A549 (cell line): Measurements from ENCODE around the gene SLC2A2. TPM values are rescaled to one million over a fixed set of nuclear protein-coding genes. Genes with fewer than 3 reads are reported as not detected.

Experiments used
- ATAC-seq, 2 experiments: fragments of 200-7000 bp in 1 of 2; fragments of >200 bp in 1 of 2; cut with Nextera tagmentation in 1 of 2; cut with Tn5 transposase in 1 of 2; 3 replicates each; pipeline versions ENCODE4 v1.8.0 to v1.9.1; 2018 to 2020; ENCODE audit warnings: mild to moderate bottlenecking in 1 of 2, moderate library complexity in 1 of 2
- CTCF ChIA-PET: fragments of 300-600 bp; sonication (Branson Sonifier 250); formaldehyde crosslinking; extraction: SDS; loops from one replicate; lab custom pipeline; 2021; ENCODE audit warnings: antibody characterized with exemption, inconsistent platforms; lab: Yijun Ruan, JAX
- POLR2A ChIA-PET: fragments of 350-600 bp; formaldehyde crosslinking; extraction: SDS; loops from one replicate; lab custom pipeline; 2021; ENCODE audit warnings: antibody characterized with exemption, inconsistent platforms; lab: Yijun Ruan, JAX
- DNase-seq, 2 experiments: peaks; one replicate each; pipeline versions ENCODE4 v3.0.0 to v3.0.0-alpha.2; 2011 to 2016; ENCODE audit warnings: low read depth in 1 of 2, low spot score in 1 of 2
- FAIRE-seq: peaks from 2 replicates; lab custom pipeline; 2011; peaks lifted over from hg19 to GRCh38; lab: Jason Lieb, UNC
- H3K27ac ChIP-seq, 2 experiments: fragments of >200 bp; sonication (Bioruptor Twin); formaldehyde crosslinking; 3 replicates each; pipeline ENCODE4 v1.5.1; 2016 to 2017
- H3K4me1 ChIP-seq: fragments of >200 bp; sonication (Bioruptor Twin); formaldehyde crosslinking; 3 replicates; pipeline ENCODE4 v1.6.1; 2016
- H3K4me2 ChIP-seq: fragments of >200 bp; sonication (Bioruptor Twin); formaldehyde crosslinking; 3 replicates; pipeline ENCODE4 v1.6.1; 2016
- H3K4me3 ChIP-seq: fragments of >200 bp; sonication (Bioruptor Twin); formaldehyde crosslinking; 3 replicates; pipeline ENCODE4 v1.5.1; 2016
- H3K9me3 ChIP-seq: fragments of >200 bp; sonication (Bioruptor Twin); formaldehyde crosslinking; 3 replicates; pipeline ENCODE4 v1.6.1; 2016
- BHLHE40 ChIP-seq: IDR thresholded peaks from 2 replicates; pipeline ENCODE4 v1.6.1; 2012; ENCODE audit warnings: low read depth, low read length, inconsistent platforms
- CBX8 ChIP-seq: fragments of 200-600 bp; sonication (generic); IDR thresholded peaks from 2 replicates; pipeline ENCODE4 v1.6.1; 2016
- CEBPB ChIP-seq, 2 experiments: fragments of >200 bp in 1 of 2; sonication (Bioruptor Twin) in 1 of 2; formaldehyde crosslinking in 1 of 2; IDR thresholded peaks; 2 replicates each; pipeline ENCODE4 v1.6.1; 2012 to 2016
- CHD4 ChIP-seq: fragments of 200-600 bp; sonication (generic); IDR thresholded peaks from 2 replicates; pipeline ENCODE4 v1.6.1; 2016; ENCODE audit warnings: antibody characterized with exemption, mild to moderate bottlenecking, borderline replicate concordance
- CTCF ChIP-seq: fragments of >200 bp; sonication (Bioruptor Twin); formaldehyde crosslinking; IDR thresholded peaks from 3 replicates; pipeline ENCODE4 v1.5.1; 2016
- FOSB ChIP-seq: fragments of 250-450 bp; sonication (Bioruptor Pico); IDR thresholded peaks from 2 replicates; pipeline ENCODE4 v1.5.0; 2020; ENCODE audit warnings: mild to moderate bottlenecking, moderate library complexity
- FOSL2 ChIP-seq, 2 experiments: fragments of 450-650 bp in 1 of 2; fragments of >200 bp in 1 of 2; sonication (Bioruptor Twin) in 1 of 2; formaldehyde crosslinking; IDR thresholded peaks; 2 replicates each; pipeline versions ENCODE4 v1.5.0 to v1.6.1; 2016 to 2020; ENCODE audit warnings: mild to moderate bottlenecking in 1 of 2, moderate library complexity in 1 of 2
- FOXS1 ChIP-seq: fragments of 250-450 bp; sonication (Bioruptor Pico); IDR thresholded peaks from 2 replicates; pipeline ENCODE4 v1.5.0; 2020; ENCODE audit warnings: mild to moderate bottlenecking, moderate library complexity
- KDM5A ChIP-seq: fragments of 200-600 bp; sonication (generic); IDR thresholded peaks from 2 replicates; pipeline ENCODE4 v1.6.1; 2016; ENCODE audit warnings: antibody characterized with exemption, mild to moderate bottlenecking
- MAFK ChIP-seq: fragments of 450-650 bp; IDR thresholded peaks from 2 replicates; pipeline ENCODE4 v1.6.1; 2014; ENCODE audit not compliant: partially characterized antibody
- MAZ ChIP-seq: fragments of 150-350 bp; IDR thresholded peaks from 2 replicates; pipeline ENCODE4 v1.6.1; 2014; ENCODE audit warnings: antibody characterized with exemption, low read depth, low read length, borderline replicate concordance
- NPAS2 ChIP-seq: fragments of 250-450 bp; sonication (Bioruptor Pico); IDR thresholded peaks from 2 replicates; pipeline ENCODE4 v1.8.0; 2022; ENCODE audit warnings: mild to moderate bottlenecking, moderate library complexity, borderline replicate concordance
- PHF8 ChIP-seq: fragments of 200-600 bp; sonication (generic); IDR thresholded peaks from 2 replicates; pipeline ENCODE4 v1.6.1; 2016; ENCODE audit warnings: low read depth, mild to moderate bottlenecking, antibody characterized with exemption, moderate library complexity, borderline replicate concordance
- RAD21 ChIP-seq, 2 experiments: fragments of >200 bp in 1 of 2; sonication (Bioruptor Twin) in 1 of 2; formaldehyde crosslinking in 1 of 2; IDR thresholded peaks in 1 of 2; conservative IDR thresholded peaks in 1 of 2; 2 replicates in 1 of 2; 3 replicates in 1 of 2; pipeline ENCODE4 v1.6.1; 2012 to 2018; ENCODE audit warnings: inconsistent platforms in 1 of 2
- RARB ChIP-seq: fragments of 250-450 bp; sonication (Bioruptor Pico); IDR thresholded peaks from 2 replicates; pipeline ENCODE4 v1.8.0; 2021; ENCODE audit warnings: mild to moderate bottlenecking, moderate library complexity
- REST ChIP-seq: fragments of 200-600 bp; sonication (generic); IDR thresholded peaks from 2 replicates; pipeline ENCODE4 v1.6.1; 2016; ENCODE audit warnings: antibody characterized with exemption, mild to moderate bottlenecking, moderate library complexity
- RFX5 ChIP-seq: fragments of 450-650 bp; IDR thresholded peaks from 2 replicates; pipeline ENCODE4 v1.7.1; 2014; ENCODE audit warnings: antibody characterized with exemption, mild to moderate bottlenecking, moderate library complexity
- TP53 ChIP-seq: fragments of 250-450 bp; sonication (Bioruptor Pico); IDR thresholded peaks from 2 replicates; pipeline ENCODE4 v1.5.0; 2021; ENCODE audit warnings: mild to moderate bottlenecking, moderate library complexity
- ZFP36 ChIP-seq: fragments of 450-650 bp; IDR thresholded peaks from 2 replicates; pipeline ENCODE4 v1.6.1; 2014; ENCODE audit warnings: borderline replicate concordance; ENCODE audit not compliant: partially characterized antibody
- ZSCAN20 ChIP-seq: fragments of 250-450 bp; sonication (Bioruptor Pico); IDR thresholded peaks from 2 replicates; pipeline ENCODE4 v1.8.0; 2022; ENCODE audit warnings: mild to moderate bottlenecking, moderate library complexity
- whole genome bisulfite sequencing: methylation state at CpG from one replicate; pipeline ENCODE4 v1.1.6; 2017; ENCODE audit errors: missing lambda C conversion rate; 5-methylcytosine and 5-hydroxymethylcytosine counted together
- polyA plus RNA-seq, 4 experiments: library from polyadenylated mRNA; depleted of rRNA in 3 of 4; stranded (reverse); fragments of >200 nt; fragmentation: RNase III in 1 of 4; extraction: RNeasy Plus Mini Kit Qiagen cat#74134 plus additional on column Dnase treatment in 1 of 4; gene quantifications; 2 replicates in 3 of 4; 3 replicates in 1 of 4; pipeline ENCODE4 v1.2.3, GENCODE V29; 2011 to 2017

Gene SLC2A2
- polyA plus RNA-seq, 2 of the 4 experiments (the other 2 are of a cell fraction), result not detected

GRCh38 chr3:171044384-171044783 is 17.9 kb upstream of the SLC2A2 start:
- ChIA-PET CTCF (interaction anchor here (1.0 kb wide), 1 partner anchor 139 kb away, joined by 3 read pairs; no protein-coding TSS in a partner anchor), POLR2A (no interaction called here)
- no peaks in the 10 kb centered on the region for H3K9me3 ChIP-seq
- TF ChIP-seq KDM5A, result no peak
- no peak for TF ChIP-seq RARB
- TF ChIP-seq CTCF, result no peak
- TF ChIP-seq NPAS2 (CRISPR knock-in tag), result no peak
- TF ChIP-seq MAZ, result no peak
- no peak for TF ChIP-seq MAFK
- no peak for TF ChIP-seq REST
- no peak for TF ChIP-seq FOXS1 (CRISPR knock-in tag)
- TF ChIP-seq FOSB, result no peak
- TF ChIP-seq PHF8, result no peak
- TF ChIP-seq CHD4, result no peak
- peak overlapping the region; percentile 72 to 85 for H3K27ac ChIP-seq
- FAIRE-seq, result no peak
- no peak for ATAC-seq
- peak overlapping the region; percentile 70 for H3K4me2 ChIP-seq
- 0% methylated on average over 1 of the region's 1 CpG for WGBS
- DNase-seq, result no peak
- no peak overlapping the region for H3K4me3 ChIP-seq
- H3K4me1 ChIP-seq, result peaks cover 29% of the 10 kb centered on the region

GRCh38 chr3:171039674-171040073 is 13.2 kb upstream of the SLC2A2 start:
- H3K27ac ChIP-seq, result no peak overlapping the region
- 83% methylated on average over 1 of the region's 1 CpG for WGBS
- POLR2A ChIA-PET, result no interaction called here
- H3K4me3 ChIP-seq, result no peak overlapping the region
- H3K4me1 ChIP-seq, result peaks cover 9% of the 10 kb centered on the region
- no peak for ATAC-seq
- no peaks in the 10 kb centered on the region for H3K9me3 ChIP-seq
- no peak for TF ChIP-seq PHF8
- TF ChIP-seq CBX8, result no peak
- TF ChIP-seq CEBPB (IDR thresholded peaks at IDR 0.05), result no peak
- TF ChIP-seq TP53 (CRISPR knock-in tag), result no peak
- no peak for TF ChIP-seq ZSCAN20 (CRISPR knock-in tag)
- TF ChIP-seq RAD21 (conservative IDR thresholded peaks at IDR 0.05 in 1 of 2, IDR thresholded peaks at IDR 0.05 in 1 of 2), result no peak
- DNase-seq, result no peak
- FAIRE-seq, result no peak
- CTCF ChIA-PET, result interaction anchor here (1.1 kb wide), 1 partner anchor 10 kb away, joined by 5 read pairs; no protein-coding TSS in a partner anchor
- H3K4me2 ChIP-seq, result no peak overlapping the region

GRCh38 chr3:171038342-171038741 is 11.8 kb upstream of the SLC2A2 start:
- Histone ChIP-seq H3K4me1 (no peaks in the 10 kb centered on the region), H3K4me3 (no peak overlapping the region), H3K27ac (no peak overlapping the region), H3K9me3 (no peaks in the 10 kb centered on the region), H3K4me2 (no peak overlapping the region)
- ATAC-seq (no peak), FAIRE-seq (no peak), DNase-seq (no peak)
- ChIA-PET CTCF (interaction anchor here (1.4 kb wide), 1 partner anchor 12 kb away, joined by 3 read pairs; the partner anchor contains the start of gene SLC2A2), POLR2A (no interaction called here)
- TF ChIP-seq ZFP36 (no peak), RFX5 (no peak), FOSL2 (IDR thresholded peaks at IDR 0.05) (no peak), FOSL2 (CRISPR knock-in tag; IDR thresholded peaks at IDR 0.05) (no peak), BHLHE40 (no peak)
- 82% methylated on average over 1 of the region's 1 CpG for WGBS
